Thymus (tissue), 11 donors: ENCODE data around the gene MS4A5. TPM values are rescaled to one million over a fixed set of nuclear protein-coding genes. Genes with fewer than 3 reads are reported as not detected.

Source experiments
- DNase-seq, 9 donors: peaks; one replicate each; pipeline ENCODE4 v3.0.0-alpha.2; 2013; ENCODE audit warnings: low spot score in 9 of 9, low read depth in 6 of 9, missing footprints in 1 of 9
- H3K27ac ChIP-seq, 2 donors: one replicate each; pipeline ENCODE4 v1.5.1; 2013; ENCODE audit warnings: control low read depth in 1 of 2, low read depth in 1 of 2, low read length in 1 of 2, mild to moderate bottlenecking in 1 of 2, moderate library complexity in 1 of 2
- H3K27me3 ChIP-seq, 2 donors: one replicate each; pipeline ENCODE4 v1.5.1; 2013; ENCODE audit warnings: low read length in 1 of 2; ENCODE audit not compliant: control insufficient read depth in 2 of 2, insufficient read depth in 1 of 2
- H3K36me3 ChIP-seq, 2 donors: one replicate each; pipeline ENCODE4 v1.5.1; 2013; ENCODE audit warnings: low read length in 1 of 2, mild to moderate bottlenecking in 1 of 2, moderate library complexity in 1 of 2; ENCODE audit not compliant: control insufficient read depth in 2 of 2, insufficient read depth in 2 of 2
- H3K4me1 ChIP-seq, 2 donors: one replicate each; pipeline ENCODE4 v1.5.1; 2013; ENCODE audit warnings: low read length in 2 of 2; ENCODE audit not compliant: control insufficient read depth in 2 of 2, insufficient read depth in 2 of 2
- H3K4me3 ChIP-seq, 2 donors: one replicate each; pipeline ENCODE4 v1.5.1; 2013; ENCODE audit warnings: low read length in 2 of 2, control low read depth in 1 of 2, mild to moderate bottlenecking in 1 of 2
- H3K9me3 ChIP-seq, 2 donors: one replicate each; pipeline ENCODE4 v1.5.1; 2013; ENCODE audit warnings: low read length in 1 of 2, mild to moderate bottlenecking in 1 of 2; ENCODE audit not compliant: control insufficient read depth in 2 of 2, insufficient read depth in 1 of 2
- whole genome bisulfite sequencing: extraction: QIAGEN DNeasy Blood & Tissue Kit; methylation state at CpG from one replicate; pipeline ENCODE4 v1.1.7; 2013; 5-methylcytosine and 5-hydroxymethylcytosine counted together
- polyA plus RNA-seq: library from polyadenylated mRNA; stranded (reverse); fragments of 200-250 nt; gene quantifications from one replicate; pipeline ENCODE4 v1.2.3, GENCODE V29; 2013
- total RNA-seq: library from RNA; stranded (reverse); fragments of 120-200 nt; gene quantifications from one replicate; pipeline ENCODE4 v1.2.4, GENCODE V29; 2013
- donor health status: healthy.

The MS4A5 gene
- total and polyA plus RNA-seq, 2 donors, result 0.05 TPM; not detected in 1

DNA sequence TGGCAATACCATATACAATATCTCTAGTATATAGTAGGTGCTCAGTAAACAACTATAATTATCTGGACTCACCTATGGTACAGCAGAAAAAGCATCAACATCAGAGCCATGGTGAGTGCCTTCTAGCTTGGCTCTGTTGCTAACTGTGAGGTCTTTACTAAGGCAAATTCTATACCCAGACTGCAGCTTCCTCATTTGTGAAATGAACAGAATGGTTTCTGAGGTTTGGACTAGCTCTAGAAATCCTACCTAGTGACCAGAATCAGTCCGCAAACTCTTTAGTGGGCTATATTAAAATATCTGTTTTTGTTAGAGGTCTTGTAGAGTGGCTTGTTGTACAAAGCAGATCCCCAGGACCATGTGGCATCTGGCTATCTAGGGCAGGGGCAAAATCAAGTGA lies 30.0 kb downstream of the MS4A5 start:
- no peak overlapping the region for H3K4me3 ChIP-seq
- no peaks in the 10 kb centered on the region for H3K36me3 ChIP-seq
- WGBS, result 100% methylated on average over 1 of the region's 1 CpG
- DNase-seq, result no peak
- H3K27me3 ChIP-seq, result no peaks in the 10 kb centered on the region
- H3K27ac ChIP-seq, result no peak overlapping the region
- no peaks in the 10 kb centered on the region for H3K4me1 ChIP-seq
- no peaks in the 10 kb centered on the region for H3K9me3 ChIP-seq

- Histone ChIP-seq H3K9me3 (no peaks in the 10 kb centered on the region), H3K4me3 (no peak overlapping the region), H3K27ac (no peak overlapping the region), H3K36me3 (no peaks in the 10 kb centered on the region), H3K27me3 (no peaks in the 10 kb centered on the region), H3K4me1 (no peaks in the 10 kb centered on the region)
- WGBS, result 92% methylated on average over 2 of the region's 2 CpGs
- DNase-seq, result no peak
Measured at GRCh38 chr11:60468829-60469228, 39.5 kb downstream of the MS4A5 start.

DNA sequence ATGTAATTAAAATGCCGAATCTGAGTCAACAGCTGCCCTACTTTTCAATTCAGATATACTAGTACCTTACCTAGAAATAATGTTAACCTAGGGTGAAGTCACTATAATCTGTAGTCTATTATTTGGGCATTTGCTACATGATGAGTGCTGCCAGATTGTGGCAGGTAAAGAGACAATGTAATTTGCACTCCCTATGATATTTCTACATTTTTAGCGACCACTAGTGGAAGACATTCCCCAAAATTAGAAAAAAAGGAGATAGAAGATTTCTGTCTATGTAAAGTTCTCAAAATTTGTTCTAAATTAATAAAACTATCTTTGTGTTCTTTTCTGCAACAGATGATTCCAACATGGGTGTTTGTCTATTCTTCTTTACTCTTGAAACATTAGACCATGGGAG lies 40.4 kb downstream of the MS4A5 start:
- Histone ChIP-seq H3K27ac (no peak overlapping the region), H3K9me3 (no peaks in the 10 kb centered on the region), H3K36me3 (no peaks in the 10 kb centered on the region), H3K4me1 (no peaks in the 10 kb centered on the region), H3K4me3 (no peak overlapping the region), H3K27me3 (no peaks in the 10 kb centered on the region)
- DNase-seq, result no peak
- WGBS, result 77% methylated on average over 2 of the region's 2 CpGs

- no peak overlapping the region for H3K4me3 ChIP-seq
- no peaks in the 10 kb centered on the region for H3K27me3 ChIP-seq
- H3K27ac ChIP-seq, result no peak overlapping the region
- H3K4me1 ChIP-seq, result no peaks in the 10 kb centered on the region
- H3K9me3 ChIP-seq, result no peaks in the 10 kb centered on the region
- WGBS, result 24% methylated on average over 6 of the region's 6 CpGs
- DNase-seq, result no peak
- no peaks in the 10 kb centered on the region for H3K36me3 ChIP-seq
Measured at GRCh38 chr11:60477035-60477445, 47.7 kb downstream of the MS4A5 start.

GRCh38 chr11:60482361-60482760 lies 53.0 kb downstream of the MS4A5 start:
- Histone ChIP-seq H3K4me1 (no peaks in the 10 kb centered on the region), H3K36me3 (no peaks in the 10 kb centered on the region), H3K27me3 (no peaks in the 10 kb centered on the region), H3K27ac (no peak overlapping the region), H3K9me3 (no peaks in the 10 kb centered on the region), H3K4me3 (no peak overlapping the region)
- no peak for DNase-seq
- 37% methylated on average over 2 of the region's 2 CpGs for WGBS

GRCh38 chr11:60485987-60486386 lies 56.6 kb downstream of the MS4A5 start:
- H3K4me3 ChIP-seq, result no peak overlapping the region
- H3K9me3 ChIP-seq, result no peaks in the 10 kb centered on the region
- no peaks in the 10 kb centered on the region for H3K27me3 ChIP-seq
- DNase-seq, result peak in 2 of 9 donors; percentile 7 to 26
- no peaks in the 10 kb centered on the region for H3K4me1 ChIP-seq
- 90% methylated on average over 5 of the region's 5 CpGs for WGBS
- H3K27ac ChIP-seq, result no peak overlapping the region
- H3K36me3 ChIP-seq, result no peaks in the 10 kb centered on the region

- Histone ChIP-seq H3K27me3 (no peaks in the 10 kb centered on the region), H3K27ac (no peak within 1 kb of the TSS), H3K36me3 (no peaks in the 10 kb centered on the region), H3K4me1 (no peaks in the 10 kb centered on the region), H3K9me3 (no peaks in the 10 kb centered on the region), H3K4me3 (no peak within 1 kb of the TSS)
- 95% methylated on average over 4 of the region's 4 CpGs for WGBS
- DNase-seq, result no peak
Measured at GRCh38 chr11:60492488-60493009, 63.2 kb downstream of the MS4A5 start, which contains the start of gene MS4A12. Gene MS4A12, plus strand, starts transcription at chr11:60492778. Its CDS starts 4,541 bp downstream, at chr11:60497319.

DNA sequence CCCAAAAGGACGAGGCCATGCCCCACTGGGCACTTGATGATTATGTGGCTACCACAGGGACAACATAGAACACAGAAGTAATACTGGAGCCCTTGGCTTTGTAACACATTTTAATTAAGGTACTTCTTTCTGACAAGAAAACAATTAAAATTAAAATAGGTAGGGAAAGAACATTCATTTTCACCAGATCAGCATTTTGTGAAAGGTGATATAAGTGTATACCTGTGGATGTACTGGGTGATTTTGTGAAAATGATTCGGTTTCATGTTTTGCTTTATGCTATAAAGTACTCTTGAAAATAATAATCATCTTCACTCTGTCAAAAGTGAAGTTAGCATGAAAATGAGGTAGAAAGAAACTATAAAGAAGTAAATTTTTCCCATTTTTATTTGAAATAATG lies 64.1 kb downstream of the MS4A5 start:
- no peaks in the 10 kb centered on the region for H3K27me3 ChIP-seq
- no peaks in the 10 kb centered on the region for H3K9me3 ChIP-seq
- WGBS, result 95% methylated on average over 2 of the region's 2 CpGs

More for the DNA sequence above, 64.1 kb downstream of the MS4A5 start:
- no peak for DNase-seq
- Histone ChIP-seq H3K27ac (no peak overlapping the region), H3K4me3 (no peak overlapping the region), H3K4me1 (no peaks in the 10 kb centered on the region), H3K36me3 (no peaks in the 10 kb centered on the region)
